Fibroblast of skin of abdomen (primary cell): Measurements from ENCODE around the gene XXYLT1.

ENCODE experiments used
- DNase-seq: peaks from one replicate; pipeline ENCODE4 v3.0.0-alpha.2; 2013

XXYLT1 gene

DNA sequence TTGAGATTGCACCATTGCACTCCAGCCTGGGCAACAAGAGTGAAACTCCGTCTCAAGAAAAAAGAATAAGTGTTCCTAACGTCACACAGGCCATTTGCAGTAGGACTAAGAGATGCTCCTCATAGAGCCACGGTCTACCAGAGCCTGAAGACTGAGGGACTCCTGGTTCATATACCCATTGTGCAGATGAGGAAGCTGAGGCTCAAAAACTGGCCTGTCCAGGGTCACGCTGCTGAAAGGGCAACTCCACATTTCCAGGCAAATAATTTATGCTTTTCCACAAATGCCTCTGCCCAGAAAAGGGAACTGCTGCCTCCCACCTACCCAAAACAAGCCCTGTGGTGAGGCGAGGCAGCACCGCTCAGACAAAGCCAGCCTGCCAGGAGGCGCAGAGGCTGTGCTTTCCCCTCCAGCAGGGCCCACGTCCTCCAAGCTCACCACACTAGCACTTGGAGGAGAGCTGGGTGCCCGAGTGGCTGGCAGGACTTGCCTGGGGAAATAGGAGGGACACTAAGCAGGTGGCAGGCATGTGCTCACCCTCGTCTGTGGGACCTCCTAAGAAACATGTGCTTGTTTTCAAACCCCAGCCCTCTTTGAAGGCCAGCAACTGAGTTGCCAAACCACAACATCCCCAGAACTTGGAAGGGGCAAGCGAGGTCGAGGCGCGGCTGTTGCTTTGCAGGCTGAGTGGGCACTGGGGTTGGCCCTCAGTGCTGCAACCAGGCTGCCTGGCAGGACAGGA lies 195.6 kb downstream of the XXYLT1 start:
- DNase-seq, result peak; percentile 23

DNA sequence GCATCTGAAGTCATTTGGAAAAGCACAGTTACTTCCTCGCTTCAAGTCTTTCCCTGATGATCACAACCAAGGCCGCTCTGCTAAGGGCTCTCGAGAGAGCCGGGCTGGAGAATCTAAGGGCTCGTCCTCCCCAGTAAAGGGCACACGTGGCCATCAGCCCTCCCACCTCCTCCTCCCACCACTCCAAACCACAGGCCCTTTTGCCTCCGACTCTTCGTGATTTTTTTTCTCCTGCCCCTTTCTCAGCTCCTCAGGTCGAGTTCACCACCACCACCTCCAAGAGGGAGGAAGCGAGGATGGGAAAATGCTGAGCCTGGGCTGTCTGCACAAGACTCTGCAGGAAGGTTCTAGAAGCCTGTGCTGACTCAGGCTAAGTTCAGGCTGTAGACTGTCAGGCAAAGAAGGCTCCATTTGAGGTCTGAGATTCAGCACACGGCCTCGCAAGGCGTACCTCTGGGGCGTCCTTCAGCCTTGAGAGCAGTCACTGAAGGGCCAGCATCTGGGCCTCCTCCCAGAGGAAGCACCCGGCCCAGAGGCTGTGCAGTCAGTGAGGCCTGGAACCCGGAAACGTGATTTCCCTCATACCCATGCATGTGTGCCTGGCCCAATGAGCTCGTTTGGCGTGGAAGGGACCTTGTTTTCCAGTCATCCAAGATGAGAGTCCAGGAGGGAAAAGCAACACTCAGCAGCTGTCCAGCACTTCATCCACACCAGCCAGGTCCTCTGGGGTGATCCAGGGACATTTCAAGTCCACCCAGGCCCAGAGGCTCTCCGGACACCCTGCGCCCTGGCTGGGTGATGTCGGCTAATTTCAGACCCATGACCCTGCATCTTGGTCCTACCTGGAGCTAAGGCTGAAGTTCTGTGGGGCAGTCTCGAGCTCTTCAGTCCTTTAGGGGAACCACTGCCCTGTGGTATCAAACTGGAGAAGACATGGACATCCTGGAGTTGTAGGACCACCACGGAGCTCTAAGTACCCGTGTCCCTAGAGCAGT lies 196.8 kb downstream of the XXYLT1 start:
- DNase-seq, result no peak

DNA sequence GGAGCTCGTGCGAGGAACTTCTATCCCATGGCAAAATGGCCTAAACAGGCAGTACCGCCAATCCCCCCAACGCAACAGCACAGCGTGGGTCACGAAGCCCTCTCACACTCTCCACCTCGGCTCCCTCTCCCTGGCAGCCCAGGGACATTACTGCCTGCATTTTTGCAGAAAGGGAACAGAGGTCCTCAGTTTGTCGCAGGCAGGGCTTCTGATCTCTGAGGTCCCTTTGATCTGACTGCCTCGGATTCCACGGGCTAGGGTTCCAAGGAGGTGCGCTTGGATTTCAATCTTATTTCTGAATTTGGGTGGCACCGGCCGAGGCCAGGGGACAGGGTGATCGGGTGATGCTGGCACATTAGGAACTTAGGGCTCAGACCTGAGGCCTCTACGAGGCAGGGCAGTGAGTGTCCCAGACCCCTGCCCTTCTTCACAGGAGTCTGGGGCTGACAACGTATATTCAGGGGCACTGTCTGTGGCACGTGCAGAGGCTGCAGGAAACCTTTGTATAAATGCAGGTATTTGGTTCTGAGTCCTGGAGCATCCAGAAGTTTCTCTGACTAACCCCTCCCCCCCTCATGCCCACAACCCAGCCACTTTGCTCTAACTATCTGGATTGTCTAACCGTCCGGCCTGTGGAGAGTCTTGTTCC lies 197.9 kb downstream of the XXYLT1 start:
- no peak for DNase-seq

DNA sequence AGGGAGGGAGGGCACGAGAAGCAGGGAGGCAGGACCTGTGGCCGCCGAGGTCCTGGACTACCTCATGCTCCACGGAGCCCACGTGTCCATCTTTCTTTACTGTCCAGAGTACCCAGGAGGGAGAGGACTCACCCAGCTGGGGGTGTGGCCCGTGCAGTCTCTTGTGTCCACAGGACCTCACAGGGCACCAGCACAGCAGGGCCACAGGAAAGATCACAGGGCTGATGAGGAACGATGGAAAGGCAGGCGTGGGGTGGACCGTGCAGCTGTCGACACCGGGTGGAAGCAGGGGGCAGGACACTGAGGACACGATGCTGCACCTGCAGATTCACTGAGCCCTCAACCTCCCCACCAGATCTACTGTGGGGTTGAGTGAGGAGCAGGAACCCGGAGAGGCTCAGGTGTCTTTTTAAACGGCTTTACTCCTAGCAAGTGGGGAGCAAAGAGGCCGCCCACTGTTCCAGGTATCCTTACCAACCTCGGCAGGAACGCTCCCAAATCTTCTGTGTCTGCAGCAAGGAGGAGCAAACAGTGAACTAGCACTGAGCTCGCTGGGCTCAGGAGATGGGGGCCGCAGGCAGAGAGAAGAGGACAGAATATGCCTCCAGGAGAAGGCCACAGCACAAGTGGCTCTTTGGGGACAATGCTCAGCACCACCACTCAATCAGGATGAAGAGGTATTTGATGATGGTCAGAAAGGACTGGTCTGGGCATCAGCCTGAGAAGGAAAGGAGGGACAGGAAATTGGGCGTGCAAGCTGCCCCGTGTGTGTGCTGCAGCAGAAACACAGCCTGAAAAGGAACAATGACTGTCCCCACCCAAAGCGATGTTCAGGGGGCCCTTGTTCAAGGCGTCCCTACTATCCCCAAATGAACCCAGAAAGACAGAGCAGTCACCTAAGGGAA lies 198.8 kb downstream of the XXYLT1 start:
- no peak for DNase-seq

DNA sequence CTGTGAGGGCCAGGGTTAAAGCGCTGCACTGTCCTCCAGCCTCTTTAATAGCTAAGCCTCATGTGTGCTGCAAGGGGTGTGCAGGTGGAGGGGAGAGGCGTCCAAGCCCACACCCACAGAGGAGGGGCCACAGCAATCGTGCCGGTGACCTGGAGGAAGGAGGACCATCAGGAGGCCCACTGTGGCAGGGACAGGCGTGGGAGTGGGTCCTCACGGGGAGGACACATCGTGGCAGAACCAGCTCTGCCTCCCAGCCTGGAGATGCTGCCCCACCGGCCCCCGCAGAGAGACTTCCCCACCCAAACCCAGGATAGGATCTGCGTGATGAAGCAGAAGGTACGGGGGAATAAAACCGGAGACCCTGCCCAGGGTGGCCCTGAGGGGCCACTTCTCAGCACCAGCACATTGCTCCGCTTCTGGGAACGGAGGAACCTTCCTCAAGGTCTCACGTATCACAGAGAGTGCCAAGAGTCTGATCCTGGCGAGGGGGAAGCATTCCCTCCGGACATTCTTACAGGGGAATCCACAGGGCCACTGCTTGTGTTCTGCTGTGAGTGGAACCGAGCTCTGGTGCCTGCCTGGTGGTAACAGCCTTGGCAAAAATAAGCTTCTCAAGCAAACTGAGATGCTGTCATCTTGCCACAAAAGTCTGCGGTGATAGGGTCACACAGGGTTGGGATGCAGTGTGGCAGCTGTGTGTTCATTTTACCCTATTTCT lies 199.8 kb downstream of the XXYLT1 start:
- no peak for DNase-seq

DNA sequence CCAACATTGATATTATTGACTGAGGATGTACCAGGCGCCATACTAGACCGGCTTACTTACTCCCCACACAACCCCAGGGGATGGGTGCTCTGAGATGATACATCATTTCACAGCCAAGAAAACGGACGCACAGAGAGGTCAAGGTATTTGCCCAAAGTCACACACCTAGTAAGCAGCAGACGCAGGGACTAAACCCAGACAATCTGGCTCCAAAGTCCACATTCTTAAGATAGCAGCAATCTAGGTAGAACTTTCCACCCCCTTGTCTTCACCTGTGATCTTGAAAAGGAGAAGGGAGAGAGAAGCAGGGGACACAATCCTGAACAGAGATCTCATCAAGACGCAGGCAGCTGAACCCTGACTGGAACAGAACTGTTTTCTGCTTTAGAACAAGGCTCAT lies 200.6 kb downstream of the XXYLT1 start:
- no peak for DNase-seq

DNA sequence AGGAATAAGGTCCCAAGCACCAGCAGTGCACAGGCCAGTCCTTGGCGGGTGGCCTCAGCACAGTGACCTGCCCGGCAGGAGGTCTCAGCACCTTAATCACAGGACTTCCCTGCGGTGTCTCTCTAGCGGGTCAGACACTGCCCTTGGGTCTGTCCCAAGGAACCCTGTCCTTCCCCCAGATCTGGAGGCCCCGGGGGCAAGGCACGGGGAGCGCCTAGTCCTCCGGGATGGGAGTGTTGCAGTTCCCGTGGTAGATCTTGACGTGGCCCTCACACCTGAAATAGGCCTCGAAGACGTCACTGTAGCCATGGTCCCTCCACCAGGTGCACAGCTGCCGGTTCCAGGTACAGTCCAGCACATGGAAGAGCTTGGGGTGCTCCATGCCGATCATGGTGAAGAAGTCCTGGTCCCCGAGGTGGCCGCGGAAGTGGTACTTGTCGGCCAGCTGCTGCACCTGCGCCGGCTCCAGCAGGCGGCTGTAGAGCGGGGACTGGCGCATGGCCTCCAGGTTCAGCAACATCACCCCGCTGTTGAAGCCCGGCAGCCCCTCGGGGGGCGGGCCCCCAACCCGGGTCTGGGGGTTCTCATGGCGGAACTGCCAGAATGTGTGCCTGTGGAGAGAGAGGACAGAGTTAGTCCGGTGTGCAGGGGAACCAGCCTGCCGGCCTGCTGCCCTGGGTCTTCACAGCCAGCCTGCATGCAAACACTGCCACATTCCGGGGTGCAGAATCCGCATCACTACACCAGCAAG lies 201.3 kb downstream of the XXYLT1 start:
- no peak for DNase-seq

DNA sequence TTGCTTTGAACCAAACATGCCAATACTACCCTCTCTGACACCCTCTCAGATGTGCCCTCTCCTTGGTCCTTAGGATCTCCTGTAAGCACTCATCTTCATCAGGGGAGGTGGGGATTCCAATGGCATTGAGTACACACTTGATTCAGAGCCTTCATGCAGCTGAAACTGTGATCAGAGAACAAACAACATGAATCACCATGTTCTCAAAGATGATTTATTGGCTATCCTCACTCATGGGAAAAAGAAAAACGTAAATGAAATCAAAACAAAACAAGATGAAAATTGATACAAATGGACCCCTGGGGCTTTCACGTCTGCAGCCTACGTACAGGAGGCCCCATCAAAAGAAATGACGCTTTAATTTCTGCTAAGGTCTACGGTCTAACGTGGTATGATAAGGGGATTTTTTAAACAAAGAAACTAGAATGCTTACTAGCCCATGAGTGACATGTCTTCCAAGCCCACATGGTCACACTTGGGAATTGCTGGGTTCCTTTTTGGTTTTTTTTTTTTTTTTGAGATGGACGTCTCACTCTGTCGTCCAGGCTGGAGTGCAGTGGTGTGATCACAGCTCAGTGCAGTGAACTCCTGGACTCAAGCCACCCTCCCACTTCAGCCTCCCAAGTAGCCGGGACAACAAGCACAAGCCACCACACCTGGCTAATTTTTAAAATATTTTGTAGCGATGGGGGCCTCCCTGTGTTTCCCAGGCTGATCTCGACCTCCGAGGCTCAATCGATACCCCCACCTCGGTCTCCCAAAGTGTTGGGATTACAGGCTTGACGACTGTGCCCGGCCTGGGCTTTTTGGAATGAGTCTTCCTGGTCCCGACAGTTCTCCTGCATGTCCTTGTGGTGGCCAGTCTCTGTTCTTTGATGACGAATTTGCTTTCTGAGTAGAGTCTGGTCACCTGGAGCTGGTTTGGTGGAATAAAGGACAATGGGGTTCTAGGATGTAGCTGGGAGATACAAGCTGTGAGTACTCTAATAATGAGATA lies 202.6 kb downstream of the XXYLT1 start:
- no peak for DNase-seq

DNA sequence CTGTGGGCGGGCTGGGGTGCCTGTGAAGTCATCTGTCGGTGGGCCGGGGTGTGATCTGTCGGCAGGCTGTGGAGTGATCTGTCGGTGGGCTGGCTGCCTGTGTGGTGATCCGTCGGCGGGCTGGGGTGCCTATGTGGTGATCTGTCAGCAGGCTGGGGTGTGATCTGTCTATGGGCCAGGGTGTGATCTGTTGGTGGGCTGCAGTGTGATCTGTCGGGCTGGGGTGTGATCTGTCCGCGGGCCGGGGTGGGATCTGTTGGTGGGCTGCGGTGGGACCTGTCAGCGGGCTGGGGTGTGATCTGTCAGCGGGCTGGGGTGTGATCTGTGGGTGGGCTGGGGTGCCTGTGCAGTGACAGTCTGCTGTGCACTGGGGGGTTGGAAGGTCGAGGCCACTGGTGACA lies 204.5 kb downstream of the XXYLT1 start:
- DNase-seq, result no peak

DNA sequence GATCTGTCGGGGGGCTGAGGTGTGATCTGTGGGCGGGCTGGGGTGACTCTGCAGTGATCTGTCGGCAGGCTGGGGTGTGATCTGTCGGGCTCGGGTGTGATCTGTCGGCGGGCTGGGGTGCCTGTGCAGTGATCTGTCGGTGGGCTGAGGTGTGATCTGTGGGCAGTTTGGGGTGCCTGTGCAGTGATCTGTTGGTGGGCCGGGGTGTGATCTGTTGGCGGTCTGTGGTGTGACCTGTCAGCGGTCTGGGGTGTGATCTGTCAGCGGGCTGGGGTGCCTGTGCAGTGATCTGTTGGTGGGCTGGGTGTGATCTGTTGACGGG lies 205.1 kb downstream of the XXYLT1 start:
- DNase-seq, result no peak

DNA sequence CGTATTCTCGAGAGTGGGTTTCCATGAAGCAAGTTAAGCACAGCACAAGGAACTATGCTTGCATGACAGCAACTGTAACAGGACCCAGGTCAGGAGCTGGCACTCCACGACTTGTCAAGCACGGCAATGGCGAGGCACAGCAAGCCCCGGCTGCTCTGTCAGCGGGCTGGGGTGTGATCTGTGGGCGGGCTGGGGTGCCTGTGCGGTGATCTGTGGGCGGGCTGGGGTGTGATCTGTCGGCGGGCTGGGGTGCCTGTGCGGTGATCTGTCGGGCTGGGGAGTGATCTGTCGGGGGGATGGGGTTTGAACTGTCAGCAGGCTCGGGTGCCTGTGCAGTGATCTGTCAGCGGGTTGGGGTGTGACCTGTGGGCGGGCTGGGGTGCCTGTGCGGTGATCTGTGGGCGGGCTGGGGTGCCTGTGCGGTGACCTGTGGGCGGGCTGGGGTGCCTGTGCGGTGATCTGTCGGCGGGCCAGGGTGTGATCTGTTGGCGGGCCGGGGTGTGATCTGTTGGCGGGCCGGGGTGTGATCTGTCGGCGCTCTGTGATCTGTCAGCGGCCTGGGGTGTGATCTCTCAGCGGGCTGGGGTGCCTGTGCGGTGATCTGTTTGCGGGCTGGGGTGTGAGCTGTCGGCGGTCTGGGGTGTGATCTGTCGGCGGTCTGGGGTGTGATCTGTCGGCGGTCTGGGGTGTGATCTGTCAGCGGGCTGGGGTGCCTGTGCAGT lies 205.7 kb downstream of the XXYLT1 start:
- DNase-seq, result no peak

DNA sequence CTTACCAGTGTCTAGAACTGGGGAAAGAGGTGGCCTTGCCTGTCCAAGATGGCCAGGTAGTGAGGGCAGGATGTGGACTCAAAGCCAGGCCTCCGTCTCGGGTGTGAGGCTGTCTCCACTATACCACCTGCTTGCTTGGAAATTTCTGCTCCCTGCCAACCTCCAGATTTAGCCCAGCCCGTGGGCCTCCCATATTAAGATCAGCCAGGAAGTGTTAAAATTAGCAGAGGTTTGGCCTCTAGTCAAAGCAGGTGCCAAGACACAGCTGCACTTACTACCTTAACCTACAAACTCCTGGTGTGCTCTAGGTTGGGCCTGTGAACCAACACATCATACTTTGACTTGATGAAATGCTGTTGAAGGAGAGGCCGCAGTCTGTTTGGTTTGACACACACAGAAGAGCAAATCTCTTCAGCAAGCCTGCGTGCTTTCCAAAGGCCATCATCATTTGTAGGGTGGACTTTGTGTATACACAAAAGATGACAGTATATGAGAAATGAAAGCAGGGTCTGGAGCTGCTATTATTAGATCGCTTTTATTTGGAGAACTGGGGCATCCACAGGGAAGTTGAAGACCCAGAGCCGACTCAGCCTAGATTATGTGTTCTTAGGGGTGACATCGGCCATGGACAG lies 206.5 kb downstream of the XXYLT1 start:
- no peak for DNase-seq

DNA sequence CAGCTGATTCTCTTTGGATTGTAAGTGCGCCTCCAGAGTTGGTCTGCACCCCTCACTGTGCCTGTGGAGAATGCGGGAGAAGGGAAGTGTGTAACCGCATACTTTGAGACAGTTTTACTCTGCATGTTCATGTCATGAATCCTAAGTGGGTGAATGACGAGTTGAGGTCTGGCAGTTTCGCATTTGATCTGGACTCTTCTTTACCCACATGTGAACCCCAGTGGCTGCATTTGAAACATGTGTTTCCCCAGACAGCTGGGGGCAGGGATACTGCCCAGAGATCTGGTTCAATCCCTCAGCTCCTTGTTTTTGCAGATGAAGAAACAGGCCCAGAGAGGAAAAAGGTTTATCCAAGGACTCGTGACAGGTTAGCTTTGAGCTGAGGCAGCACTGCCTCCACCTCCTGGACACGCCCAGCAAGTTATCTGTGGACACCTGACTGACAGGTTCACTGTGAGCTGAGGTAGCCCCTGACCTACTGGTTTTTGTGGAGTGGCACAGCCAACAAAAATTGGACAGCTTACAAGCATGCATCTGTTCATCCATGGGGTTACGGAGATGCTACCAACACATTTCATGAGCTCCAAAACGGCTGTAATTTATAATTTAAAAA lies 207.3 kb downstream of the XXYLT1 start:
- peak; percentile 14 for DNase-seq

DNA sequence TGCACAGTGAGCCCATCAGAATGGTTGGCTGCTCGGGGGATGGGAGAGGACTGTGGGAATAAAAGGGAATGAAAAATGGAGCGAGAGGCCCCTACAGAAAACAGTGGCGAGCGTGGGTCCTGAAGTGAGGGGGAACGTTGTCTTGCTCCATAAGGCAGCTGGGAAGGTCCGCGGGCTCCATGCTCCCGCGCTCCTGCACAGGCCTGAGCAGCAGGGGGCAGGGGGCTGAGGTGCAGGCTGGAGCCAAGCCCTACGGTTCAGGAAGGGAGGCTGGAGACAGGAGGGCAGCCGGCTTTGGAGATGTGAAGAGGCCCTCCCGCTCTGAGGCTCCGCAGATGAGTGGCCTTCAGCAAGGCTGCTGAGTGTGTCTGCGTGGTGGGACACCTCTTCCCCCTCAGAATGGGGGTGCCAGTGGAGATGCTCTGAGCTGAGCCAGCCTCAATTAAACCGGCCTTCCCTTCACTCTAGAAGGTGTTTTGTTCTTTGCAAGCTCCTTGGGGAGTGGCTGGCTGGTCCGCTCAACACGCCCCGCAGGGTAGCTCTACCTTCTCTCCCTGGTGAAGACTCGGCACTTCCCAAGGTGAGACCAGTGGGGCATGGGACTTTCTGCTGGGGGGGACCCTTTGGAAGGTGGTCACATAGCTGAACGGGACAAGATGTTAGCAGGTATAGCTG lies 208.0 kb downstream of the XXYLT1 start:
- no peak for DNase-seq

DNA sequence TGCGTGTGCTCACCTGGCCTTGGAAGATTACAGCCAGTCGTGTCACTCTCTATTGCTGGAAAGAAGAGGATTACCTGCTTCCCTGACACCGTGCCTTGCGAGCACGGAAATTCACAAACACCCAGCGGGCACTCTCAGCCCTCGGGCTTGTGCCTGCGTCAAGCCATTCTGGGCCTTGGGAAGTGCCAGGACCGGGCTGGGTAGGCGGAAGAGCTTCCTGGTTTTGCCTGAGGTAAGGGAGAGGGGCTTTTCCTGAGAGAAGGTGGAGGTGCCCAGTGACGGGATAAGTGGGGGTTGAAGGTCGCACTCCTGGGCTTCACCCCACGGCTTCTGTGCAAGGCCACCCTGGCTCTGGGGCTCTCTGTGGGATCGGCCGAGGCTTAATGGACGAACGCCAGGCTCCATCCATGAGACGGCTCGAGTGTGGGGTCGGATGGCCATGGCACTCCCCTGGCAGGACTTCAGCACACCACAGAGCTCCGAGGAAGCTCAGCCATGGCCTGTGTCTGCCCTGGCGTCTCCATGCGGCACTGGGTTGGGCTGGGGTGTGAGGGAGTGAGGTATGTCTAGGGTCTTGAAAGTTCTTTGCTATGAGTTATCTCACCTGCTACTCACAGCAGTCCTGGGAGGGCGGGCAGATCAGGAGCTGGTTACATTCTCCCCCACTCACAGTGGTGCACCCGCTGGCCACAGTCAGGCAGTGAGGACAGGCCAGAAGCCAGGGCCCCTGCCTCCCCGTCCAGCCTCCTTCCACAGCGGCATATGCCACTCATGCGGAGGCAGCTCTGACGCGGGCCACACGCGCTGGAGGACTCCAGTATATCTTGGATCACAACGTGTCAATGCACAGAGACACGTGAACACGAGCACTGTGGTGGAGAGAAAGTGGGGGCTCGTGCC lies 209.0 kb downstream of the XXYLT1 start:
- DNase-seq, result no peak
